Suprapubic skin (tissue), 4 donors: ENCODE data around the gene GADL1. TPM values are rescaled to one million over a fixed set of nuclear protein-coding genes. Genes with fewer than 3 reads are reported as not detected.

ENCODE experiments used
- DNase-seq, 2 donors: peaks; one replicate each; pipeline ENCODE4 v3.0.0-alpha.2; 2019; ENCODE audit warnings: low spot score in 2 of 2
- H3K27ac ChIP-seq: fragments of 200-600 bp; sonication (generic); one replicate; pipeline ENCODE4 v1.5.1; 2019
- H3K27me3 ChIP-seq: fragments of 200-600 bp; sonication (generic); one replicate; pipeline ENCODE4 v1.5.1; 2019
- H3K36me3 ChIP-seq: fragments of 200-600 bp; sonication (generic); one replicate; pipeline ENCODE4 v1.5.1; 2019
- H3K4me1 ChIP-seq: fragments of 200-600 bp; sonication (generic); one replicate; pipeline ENCODE4 v1.5.1; 2019
- H3K4me3 ChIP-seq: fragments of 200-600 bp; sonication (generic); one replicate; pipeline ENCODE4 v1.5.1; 2019; ENCODE audit warnings: mild to moderate bottlenecking
- H3K9me3 ChIP-seq: fragments of 200-600 bp; sonication (generic); one replicate; pipeline ENCODE4 v1.5.1; 2019
- CTCF ChIP-seq, 2 donors: fragments of 200-600 bp in 1 of 2; fragments of 450-650 bp in 1 of 2; sonication (generic) in 1 of 2; IDR thresholded peaks; one replicate each; pipeline ENCODE4 v1.5.1; 2016 to 2019; ENCODE audit warnings: antibody characterized with exemption in 2 of 2, mild to moderate bottlenecking in 1 of 2, moderate library complexity in 1 of 2
- EP300 ChIP-seq: sonication (generic); formaldehyde crosslinking; IDR thresholded peaks from one replicate; pipeline ENCODE4 v1.6.1; 2017; ENCODE audit warnings: antibody characterized with exemption
- POLR2A ChIP-seq, 2 donors: fragments of 450-650 bp; IDR thresholded peaks; one replicate each; pipeline ENCODE4 v1.6.1; 2017; ENCODE audit warnings: antibody characterized with exemption in 2 of 2, mild to moderate bottlenecking in 2 of 2, moderate library complexity in 2 of 2
- POLR2AphosphoS5 ChIP-seq, 3 donors: sonication (generic); formaldehyde crosslinking; IDR thresholded peaks; one replicate each; pipeline ENCODE4 v1.6.1; 2017; ENCODE audit warnings: antibody characterized with exemption in 3 of 3
- WGBS: methylation state at CpG from one replicate; pipeline ENCODE4 v1.1.5; 2018; 5-methylcytosine and 5-hydroxymethylcytosine counted together
- total RNA-seq, 4 donors: library from RNA; depleted of rRNA; stranded (reverse); fragments of >200 nt; gene quantifications; one replicate each; pipeline ENCODE4 v1.1.0, GENCODE V29; 2016

Gene GADL1
- total RNA-seq, 4 donors from 2014 or later = not detected

- Histone ChIP-seq H3K27me3 (no peaks in the 10 kb centered on the region), H3K4me3 (no peak overlapping the region), H3K36me3 (no peaks in the 10 kb centered on the region), H3K9me3 (no peaks in the 10 kb centered on the region), H3K4me1 (peaks cover 4% of the 10 kb centered on the region), H3K27ac (no peak overlapping the region)
- 81% methylated on average over 9 of the region's 9 CpGs for WGBS
- no peak for TF ChIP-seq POLR2AphosphoS5 (IDR thresholded peaks at IDR 0.05)
- no peak for TF ChIP-seq EP300
- no peak for TF ChIP-seq POLR2A (IDR thresholded peaks at IDR 0.05)
- no peak for TF ChIP-seq CTCF (IDR thresholded peaks at IDR 0.05)
- DNase-seq = no peak
These were observed 189.2 kb downstream of the GADL1 start for GRCh38 chr3:30704931-30705890.

GRCh38 chr3:30702828-30703397, 191.5 kb downstream of the GADL1 start:
- 87% methylated on average over 2 of the region's 2 CpGs for WGBS
- no peak overlapping the region for H3K4me3 ChIP-seq

GRCh38 chr3:30702038-30702827, 192.2 kb downstream of the GADL1 start:
- H3K27ac ChIP-seq = no peak overlapping the region
- TF ChIP-seq EP300 (no peak), POLR2A (IDR thresholded peaks at IDR 0.05) (no peak), CTCF (IDR thresholded peaks at IDR 0.05) (no peak), POLR2AphosphoS5 (IDR thresholded peaks at IDR 0.05) (no peak)
- no peak overlapping the region for H3K4me3 ChIP-seq
- H3K36me3 ChIP-seq = no peaks in the 10 kb centered on the region
- H3K27me3 ChIP-seq = no peaks in the 10 kb centered on the region
- H3K9me3 ChIP-seq = no peaks in the 10 kb centered on the region
- no peak for DNase-seq
- H3K4me1 ChIP-seq = peaks cover 4% of the 10 kb centered on the region

More at GRCh38 chr3:30702828-30703397, 191.5 kb downstream of the GADL1 start:
- H3K9me3 ChIP-seq = no peaks in the 10 kb centered on the region
- no peaks in the 10 kb centered on the region for H3K36me3 ChIP-seq
- H3K27ac ChIP-seq = no peak overlapping the region
- TF ChIP-seq POLR2AphosphoS5 (IDR thresholded peaks at IDR 0.05) (no peak), CTCF (IDR thresholded peaks at IDR 0.05) (no peak)
- no peaks in the 10 kb centered on the region for H3K27me3 ChIP-seq
- no peak for DNase-seq
- peaks cover 4% of the 10 kb centered on the region for H3K4me1 ChIP-seq

- peaks cover 12% of the 10 kb centered on the region for H3K4me1 ChIP-seq
- no peaks in the 10 kb centered on the region for H3K9me3 ChIP-seq
- no peak for DNase-seq
- no peak overlapping the region for H3K27ac ChIP-seq
- 73% methylated on average over 3 of the region's 3 CpGs for WGBS
- H3K27me3 ChIP-seq = no peaks in the 10 kb centered on the region
- H3K36me3 ChIP-seq = no peaks in the 10 kb centered on the region
- H3K4me3 ChIP-seq = no peak overlapping the region
- TF ChIP-seq CTCF (IDR thresholded peaks at IDR 0.05) = no peak
- TF ChIP-seq EP300 = no peak
- no peak for TF ChIP-seq POLR2A (IDR thresholded peaks at IDR 0.05)
- no peak for TF ChIP-seq POLR2AphosphoS5 (IDR thresholded peaks at IDR 0.05)
These were observed 193.6 kb downstream of the GADL1 start for GRCh38 chr3:30700702-30701321.
